ENCODE measurements around the gene FLT4. TPM values are rescaled to one million over a fixed set of nuclear protein-coding genes. Genes with fewer than 3 reads are reported as not detected.

Gene FLT4
- total RNA-seq, 2 donors from 2014 or later, result 3.1 to 3.3 TPM

DNA sequence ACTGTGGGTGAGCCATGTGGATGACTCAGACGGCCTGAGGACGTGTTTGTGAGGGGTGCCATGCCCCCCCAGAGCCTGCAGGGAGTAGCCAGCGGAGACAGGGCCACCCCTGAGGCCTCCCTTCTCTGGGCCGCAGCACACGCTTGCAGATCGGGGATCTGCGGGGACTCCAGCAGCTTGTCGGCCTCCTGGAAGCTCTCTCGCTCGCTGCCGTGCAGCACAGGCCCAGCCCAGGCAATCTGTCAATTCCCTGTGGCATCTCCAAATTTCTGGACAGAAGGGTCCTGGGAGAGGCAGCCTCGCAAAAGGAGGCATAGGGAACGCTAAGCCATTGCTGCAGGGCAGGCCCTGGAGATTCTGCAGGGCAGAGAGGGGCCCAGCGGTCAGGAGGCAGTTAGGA is 21.2 kb downstream of the FLT4 start:
- TF ChIP-seq, protein P1, sequence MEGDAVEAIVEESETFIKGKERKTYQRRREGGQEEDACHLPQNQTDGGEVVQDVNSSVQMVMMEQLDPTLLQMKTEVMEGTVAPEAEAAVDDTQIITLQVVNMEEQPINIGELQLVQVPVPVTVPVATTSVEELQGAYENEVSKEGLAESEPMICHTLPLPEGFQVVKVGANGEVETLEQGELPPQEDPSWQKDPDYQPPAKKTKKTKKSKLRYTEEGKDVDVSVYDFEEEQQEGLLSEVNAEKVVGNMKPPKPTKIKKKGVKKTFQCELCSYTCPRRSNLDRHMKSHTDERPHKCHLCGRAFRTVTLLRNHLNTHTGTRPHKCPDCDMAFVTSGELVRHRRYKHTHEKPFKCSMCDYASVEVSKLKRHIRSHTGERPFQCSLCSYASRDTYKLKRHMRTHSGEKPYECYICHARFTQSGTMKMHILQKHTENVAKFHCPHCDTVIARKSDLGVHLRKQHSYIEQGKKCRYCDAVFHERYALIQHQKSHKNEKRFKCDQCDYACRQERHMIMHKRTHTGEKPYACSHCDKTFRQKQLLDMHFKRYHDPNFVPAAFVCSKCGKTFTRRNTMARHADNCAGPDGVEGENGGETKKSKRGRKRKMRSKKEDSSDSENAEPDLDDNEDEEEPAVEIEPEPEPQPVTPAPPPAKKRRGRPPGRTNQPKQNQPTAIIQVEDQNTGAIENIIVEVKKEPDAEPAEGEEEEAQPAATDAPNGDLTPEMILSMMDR (IDR thresholded peaks at IDR 0.05), result no peak
- Histone ChIP-seq H3K4me3 (no peak overlapping the region), H3K4me1 (no peaks in the 10 kb centered on the region), H3K27me3 (no peaks in the 10 kb centered on the region), H3K27ac (no peak overlapping the region), H3K9me3 (no peaks in the 10 kb centered on the region), H3K9ac (ENCODE audit: low read depth in 2 of 2, low read length in 2 of 2) (no peak overlapping the region), H3K36me3 (no peaks in the 10 kb centered on the region)
- intact Hi-C loops (cut with DNase I), result no loop called here
- no peak for DNase-seq

DNA sequence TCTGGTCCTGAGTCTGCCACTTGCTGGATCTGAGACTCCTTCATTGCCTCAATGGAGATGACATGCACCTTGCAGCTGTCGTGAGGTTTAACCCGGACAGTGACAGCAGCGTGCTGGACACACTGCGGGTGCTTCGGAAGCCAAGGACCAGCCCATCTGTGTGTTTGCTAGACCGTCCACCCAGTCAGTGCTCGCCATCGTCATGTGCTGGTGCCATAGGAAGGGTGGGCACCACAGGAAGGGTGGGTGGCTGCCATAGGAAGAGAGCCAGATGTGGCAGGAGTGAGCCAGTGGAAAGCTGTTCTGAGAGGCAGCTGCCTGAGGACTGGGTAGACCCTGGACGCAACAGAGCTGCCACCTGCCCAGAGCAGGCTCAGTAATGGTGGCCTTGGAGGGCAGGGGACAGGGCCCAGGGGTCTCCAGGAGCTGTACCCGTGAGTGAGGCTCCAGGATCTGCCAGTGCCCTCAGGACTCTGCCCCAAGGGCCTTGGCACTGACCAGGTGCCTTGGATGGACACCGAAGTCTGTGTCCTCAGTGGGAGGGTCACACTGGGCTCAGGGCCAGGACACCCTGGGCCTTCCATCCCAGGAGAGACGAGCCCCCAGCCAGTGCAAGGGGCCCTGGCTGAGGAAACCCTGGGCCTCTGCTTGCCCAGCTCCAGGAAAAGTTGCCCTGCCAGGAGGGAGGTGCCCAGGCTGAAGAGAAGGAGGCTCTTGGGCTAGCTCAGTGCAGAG is 21.8 kb downstream of the FLT4 start:
- DNase-seq, result no peak
- intact Hi-C loops (cut with DNase I), result no loop called here
- TF ChIP-seq, protein P1 (IDR thresholded peaks at IDR 0.05), result no peak
- H3K4me1 ChIP-seq, result no peaks in the 10 kb centered on the region
- H3K4me3 ChIP-seq, result no peak overlapping the region
- H3K36me3 ChIP-seq, result no peaks in the 10 kb centered on the region
- no peak overlapping the region for H3K27ac ChIP-seq
- no peaks in the 10 kb centered on the region for H3K9me3 ChIP-seq
- H3K9ac ChIP-seq (ENCODE audit: low read depth in 2 of 2, low read length in 2 of 2), result no peak overlapping the region
- H3K27me3 ChIP-seq, result no peaks in the 10 kb centered on the region

DNA sequence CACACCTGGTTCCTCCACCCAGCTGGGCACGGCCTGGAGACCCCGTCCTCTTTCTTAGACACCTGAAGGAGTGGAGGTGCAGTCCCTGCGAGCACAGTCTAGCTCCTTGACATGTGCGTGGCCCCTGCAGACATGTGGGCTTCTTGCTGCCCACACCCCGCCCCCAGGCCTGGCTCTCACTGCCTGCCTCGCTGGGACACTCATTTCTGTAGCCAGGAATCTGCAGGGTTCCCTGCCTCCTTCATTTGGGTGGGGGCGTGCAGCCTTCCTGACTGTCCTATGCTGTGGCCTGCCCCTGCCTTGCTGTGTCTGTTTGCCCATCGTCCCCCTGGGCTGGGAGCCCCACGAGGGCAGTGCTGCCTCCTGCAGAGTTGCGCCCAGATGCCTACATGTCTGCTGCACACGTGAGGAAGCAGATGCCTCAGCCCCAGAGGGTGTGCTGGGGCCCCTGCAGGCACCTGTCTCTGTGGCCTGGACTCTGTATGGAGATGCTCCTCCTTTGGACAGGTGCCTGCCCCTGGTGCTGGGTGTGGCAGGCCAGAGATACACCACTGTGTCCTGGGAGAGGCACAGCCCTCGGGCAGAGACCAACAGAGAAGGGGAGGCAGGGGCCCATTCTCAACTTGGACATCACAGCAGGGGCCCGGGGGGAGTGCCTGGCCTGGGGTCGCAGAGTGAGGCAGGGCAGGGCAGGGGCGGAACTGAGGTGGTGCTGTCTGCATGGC is 22.6 kb downstream of the FLT4 start:
- Histone ChIP-seq H3K4me1 (no peaks in the 10 kb centered on the region), H3K9ac (ENCODE audit: low read depth in 2 of 2, low read length in 2 of 2) (no peak overlapping the region), H3K27me3 (no peaks in the 10 kb centered on the region), H3K27ac (no peak overlapping the region), H3K36me3 (no peaks in the 10 kb centered on the region), H3K9me3 (no peaks in the 10 kb centered on the region), H3K4me3 (no peak overlapping the region)
- no peak for DNase-seq
- intact Hi-C loops (cut with DNase I), result no loop called here
- TF ChIP-seq, protein P1 (IDR thresholded peaks at IDR 0.05), result no peak

DNA sequence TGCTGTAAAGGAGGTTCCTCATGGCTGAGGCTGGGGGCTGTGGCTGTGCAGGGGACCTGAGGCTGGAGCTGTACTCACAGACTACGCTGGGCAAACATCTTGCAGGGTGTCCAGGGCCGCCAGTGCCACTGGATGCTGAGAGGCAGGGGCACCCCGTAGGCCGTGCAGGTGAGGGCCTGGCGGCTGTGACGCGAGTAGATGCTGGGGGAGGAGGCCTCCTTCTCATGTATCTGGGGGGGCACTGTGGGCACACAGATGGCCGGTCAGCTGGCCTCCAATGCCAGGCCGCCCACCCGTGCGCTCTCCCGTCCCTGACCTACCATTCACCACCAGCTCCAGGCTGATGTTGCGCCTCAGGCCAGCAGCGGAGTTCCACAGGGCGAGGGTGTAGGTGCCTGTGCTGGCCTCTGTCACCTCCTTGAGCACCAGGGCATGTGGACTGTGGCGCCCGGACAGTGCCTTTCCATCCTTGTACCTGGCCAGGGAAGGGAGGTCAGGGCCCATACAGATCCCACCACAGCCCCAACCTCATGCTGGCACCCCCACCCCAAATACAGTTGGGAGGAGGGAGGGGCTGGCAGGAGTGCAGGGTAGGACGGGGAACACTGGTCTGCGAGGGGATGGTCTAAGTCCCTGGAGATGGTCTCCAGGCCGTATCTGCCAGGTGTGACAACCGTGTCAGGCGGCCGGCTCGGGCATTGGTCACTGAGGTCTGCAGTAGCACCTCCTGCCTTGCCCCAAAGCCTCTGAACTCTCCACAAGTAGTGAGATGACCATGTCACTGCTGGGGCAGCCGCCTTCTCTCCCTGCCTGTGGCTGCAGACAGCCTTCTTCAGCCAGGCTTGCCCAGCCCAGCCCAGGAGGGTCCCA is 23.4 kb downstream of the FLT4 start:
- TF ChIP-seq, protein P1 (IDR thresholded peaks at IDR 0.05), result no peak
- Histone ChIP-seq H3K4me1 (no peaks in the 10 kb centered on the region), H3K9ac (ENCODE audit: low read depth in 2 of 2, low read length in 2 of 2) (no peak overlapping the region), H3K9me3 (no peaks in the 10 kb centered on the region), H3K27ac (no peak overlapping the region), H3K4me3 (no peak overlapping the region), H3K36me3 (no peaks in the 10 kb centered on the region), H3K27me3 (no peaks in the 10 kb centered on the region)
- DNase-seq, result no peak
- intact Hi-C loops (cut with DNase I), result no loop called here

DNA sequence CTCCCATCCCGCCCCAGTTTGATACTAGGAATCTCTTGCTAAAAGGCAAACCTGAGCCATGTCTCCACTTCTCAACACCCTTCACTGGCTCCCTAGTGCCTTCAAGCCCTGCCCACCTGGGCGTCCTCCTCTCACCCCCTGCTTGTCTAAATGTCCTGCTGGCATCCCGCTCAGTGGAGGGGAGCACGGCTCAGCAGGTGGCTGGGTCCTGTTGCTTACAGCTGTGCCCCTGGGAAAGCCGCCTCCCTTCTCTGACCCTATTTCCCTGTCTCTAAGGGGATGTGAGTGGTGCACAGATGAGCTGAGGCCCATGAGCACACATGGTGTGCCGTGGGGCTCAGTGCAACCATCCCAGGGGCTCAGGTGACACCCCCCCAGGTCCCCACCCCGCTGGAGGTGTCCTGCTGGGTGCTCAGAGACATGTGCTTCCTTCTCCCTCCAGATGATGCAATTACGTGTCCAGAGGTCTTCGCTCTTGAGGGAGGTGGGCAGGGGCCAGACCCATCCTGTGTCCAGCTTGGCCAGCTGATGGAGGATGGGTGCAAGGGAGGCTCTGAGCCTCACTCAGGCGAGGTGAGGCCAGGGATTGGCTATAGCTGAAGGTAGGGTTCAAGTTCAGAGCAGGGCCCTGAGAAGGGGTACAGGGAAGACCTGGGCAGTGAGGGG is 24.1 kb downstream of the FLT4 start:
- DNase-seq, result no peak
- Histone ChIP-seq H3K36me3 (no peaks in the 10 kb centered on the region), H3K9ac (ENCODE audit: low read depth in 2 of 2, low read length in 2 of 2) (no peak overlapping the region), H3K27me3 (no peaks in the 10 kb centered on the region), H3K4me3 (no peak overlapping the region), H3K4me1 (no peaks in the 10 kb centered on the region), H3K9me3 (no peaks in the 10 kb centered on the region), H3K27ac (no peak overlapping the region)
- TF ChIP-seq, protein P1 (IDR thresholded peaks at IDR 0.05), result no peak
- intact Hi-C loops (cut with DNase I), result no loop called here

Measured in colonic mucosa (tissue), 4 donors.